ENCODE data around the gene NUP210L. TPM values are rescaled to one million over a fixed set of nuclear protein-coding genes. Genes with fewer than 3 reads are reported as not detected.
"Not testable (repeated sequence)": the region's sequence is repeated elsewhere in the genome, so short reads cannot be mapped to it uniquely, and the experiment has no call there.

NUP210L gene
- total RNA-seq, 1 donor from 2014 or later, result not detected

GRCh38 chr1:154115180-154115579, 39.7 kb downstream of the NUP210L start:
- no peak overlapping the region for H2AFZ ChIP-seq (replicated peaks)
- no peak overlapping the region for H3K4me3 ChIP-seq
- TF ChIP-seq, protein P1, sequence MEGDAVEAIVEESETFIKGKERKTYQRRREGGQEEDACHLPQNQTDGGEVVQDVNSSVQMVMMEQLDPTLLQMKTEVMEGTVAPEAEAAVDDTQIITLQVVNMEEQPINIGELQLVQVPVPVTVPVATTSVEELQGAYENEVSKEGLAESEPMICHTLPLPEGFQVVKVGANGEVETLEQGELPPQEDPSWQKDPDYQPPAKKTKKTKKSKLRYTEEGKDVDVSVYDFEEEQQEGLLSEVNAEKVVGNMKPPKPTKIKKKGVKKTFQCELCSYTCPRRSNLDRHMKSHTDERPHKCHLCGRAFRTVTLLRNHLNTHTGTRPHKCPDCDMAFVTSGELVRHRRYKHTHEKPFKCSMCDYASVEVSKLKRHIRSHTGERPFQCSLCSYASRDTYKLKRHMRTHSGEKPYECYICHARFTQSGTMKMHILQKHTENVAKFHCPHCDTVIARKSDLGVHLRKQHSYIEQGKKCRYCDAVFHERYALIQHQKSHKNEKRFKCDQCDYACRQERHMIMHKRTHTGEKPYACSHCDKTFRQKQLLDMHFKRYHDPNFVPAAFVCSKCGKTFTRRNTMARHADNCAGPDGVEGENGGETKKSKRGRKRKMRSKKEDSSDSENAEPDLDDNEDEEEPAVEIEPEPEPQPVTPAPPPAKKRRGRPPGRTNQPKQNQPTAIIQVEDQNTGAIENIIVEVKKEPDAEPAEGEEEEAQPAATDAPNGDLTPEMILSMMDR (IDR thresholded peaks at IDR 0.05), result no peak
- TF ChIP-seq EZH2phosphoT487 (IDR thresholded peaks at IDR 0.05) (no peak), EZH2 (IDR thresholded peaks at IDR 0.05) (no peak)
- H3K36me3 ChIP-seq, result no peaks in the 10 kb centered on the region
- Mint-ChIP-seq H3K9me3 (no peaks in the 10 kb centered on the region), H3K27me3 (ENCODE audit: insufficient read depth, low read depth) (no peaks in the 10 kb centered on the region), H3K4me1 (peaks cover 5% of the 10 kb centered on the region), H3K4me3 (no peak overlapping the region), H3K27ac (no peak overlapping the region), H3K36me3 (no peaks in the 10 kb centered on the region)
- no peak overlapping the region for H3K27ac ChIP-seq
- no peak overlapping the region for H3K9ac ChIP-seq
- H4K20me1 ChIP-seq (ENCODE audit: low read depth), result no peaks in the 10 kb centered on the region
- no peak for DNase-seq (ENCODE audit: low spot score)
- no peaks in the 10 kb centered on the region for H3K27me3 ChIP-seq
- no peak overlapping the region for H3K4me2 ChIP-seq
- H3F3A ChIP-seq (ENCODE audit: low read depth), result no peaks in the 10 kb centered on the region
- H3K9me3 ChIP-seq (ENCODE audit: low read depth), result no peaks in the 10 kb centered on the region
- no peaks in the 10 kb centered on the region for H3K79me2 ChIP-seq (ENCODE audit: low read depth)
- H3K4me1 ChIP-seq, result peaks cover 4% of the 10 kb centered on the region

DNA sequence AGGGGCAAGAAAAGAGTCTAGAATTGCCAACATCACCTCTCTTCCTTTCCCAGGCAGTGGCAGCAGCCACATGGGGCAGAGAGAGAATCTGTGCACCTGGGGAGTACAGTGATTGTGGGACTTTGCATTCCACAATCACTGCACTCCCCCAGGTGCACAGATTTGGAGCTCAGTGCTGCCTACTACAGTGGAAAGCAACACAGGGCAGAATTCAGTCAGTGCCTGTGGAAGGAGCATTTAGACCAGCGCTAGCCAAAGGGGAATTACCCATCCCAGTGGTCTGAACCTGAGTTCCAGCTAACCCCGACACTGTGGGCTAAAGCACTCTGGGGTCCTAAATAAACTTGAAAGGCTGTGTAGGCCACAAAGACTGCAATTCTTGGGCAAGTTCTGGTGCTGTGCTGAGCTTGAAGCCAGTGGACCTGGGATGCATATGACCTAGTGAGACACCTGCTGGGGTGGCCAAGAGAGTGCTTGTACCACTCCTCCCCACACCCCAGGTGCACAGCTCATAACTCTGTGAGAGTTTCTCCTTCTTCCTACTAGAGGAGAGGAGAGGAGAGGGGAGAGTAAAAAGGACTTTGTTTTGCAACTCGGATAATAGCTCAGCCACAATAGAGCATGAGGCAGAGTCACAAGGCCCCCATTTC, 50.3 kb downstream of the NUP210L start:
- no peaks in the 10 kb centered on the region for H3K9me3 Mint-ChIP-seq
- TF ChIP-seq, protein P1 (IDR thresholded peaks at IDR 0.05), result peak; percentile 33
- TF ChIP-seq EZH2 (IDR thresholded peaks at IDR 0.05), result no peak
- no peak overlapping the region for H3K4me2 ChIP-seq
- no peaks in the 10 kb centered on the region for H3F3A ChIP-seq (ENCODE audit: low read depth)
- H4K20me1 ChIP-seq (ENCODE audit: low read depth), result no peaks in the 10 kb centered on the region
- no peaks in the 10 kb centered on the region for H3K27me3 ChIP-seq
- H3K4me3 ChIP-seq, result no peak overlapping the region
- H3K9ac ChIP-seq, result no peak overlapping the region
- no peaks in the 10 kb centered on the region for H3K36me3 Mint-ChIP-seq
- H3K9me3 ChIP-seq (ENCODE audit: low read depth), result no peaks in the 10 kb centered on the region
- H3K27ac Mint-ChIP-seq, result no peak overlapping the region
- H2AFZ ChIP-seq (replicated peaks), result peak overlapping the region; percentile 1
- H3K27me3 Mint-ChIP-seq (ENCODE audit: insufficient read depth, low read depth), result no peaks in the 10 kb centered on the region
- no peaks in the 10 kb centered on the region for H3K4me1 Mint-ChIP-seq
- no peaks in the 10 kb centered on the region for H3K79me2 ChIP-seq (ENCODE audit: low read depth)
- peak; percentile 20 for DNase-seq (ENCODE audit: low spot score)
- H3K36me3 ChIP-seq, result no peaks in the 10 kb centered on the region
- H3K4me1 ChIP-seq, result no peaks in the 10 kb centered on the region
- H3K4me3 Mint-ChIP-seq, result no peak overlapping the region
- H3K27ac ChIP-seq, result no peak overlapping the region

GRCh38 chr1:154100141-154100540, 54.7 kb downstream of the NUP210L start:
- H3K36me3 Mint-ChIP-seq; H3K4me1 ChIP-seq; H3K27me3 ChIP-seq; DNase-seq (ENCODE audit: low spot score); H3K36me3 ChIP-seq; H3K27me3 Mint-ChIP-seq (ENCODE audit: insufficient read depth, low read depth); H3K27ac ChIP-seq; H3K4me3 Mint-ChIP-seq; H3K9ac ChIP-seq; H3K4me3 ChIP-seq; H3K4me2 ChIP-seq; H4K20me1 ChIP-seq (ENCODE audit: low read depth); H3K79me2 ChIP-seq (ENCODE audit: low read depth); H2AFZ ChIP-seq (replicated peaks); H3F3A ChIP-seq (ENCODE audit: low read depth); H3K4me1 Mint-ChIP-seq; H3K27ac Mint-ChIP-seq; H3K9me3 ChIP-seq (ENCODE audit: low read depth); H3K9me3 Mint-ChIP-seq: not testable (repeated sequence)

- Mint-ChIP-seq H3K9me3 (no peaks in the 10 kb centered on the region), H3K27me3 (ENCODE audit: insufficient read depth, low read depth) (no peaks in the 10 kb centered on the region), H3K27ac (no peak overlapping the region), H3K4me3 (no peak overlapping the region), H3K4me1 (no peaks in the 10 kb centered on the region), H3K36me3 (no peaks in the 10 kb centered on the region)
- TF ChIP-seq, protein P1 (IDR thresholded peaks at IDR 0.05), result no peak
- TF ChIP-seq EZH2 (IDR thresholded peaks at IDR 0.05) (no peak), EZH2phosphoT487 (IDR thresholded peaks at IDR 0.05) (no peak)
- Histone ChIP-seq H3K9ac (no peak overlapping the region), H3K9me3 (ENCODE audit: low read depth) (no peaks in the 10 kb centered on the region), H4K20me1 (ENCODE audit: low read depth) (no peaks in the 10 kb centered on the region), H2AFZ (replicated peaks) (no peak overlapping the region), H3K27ac (no peak overlapping the region), H3K27me3 (no peaks in the 10 kb centered on the region), H3K36me3 (no peaks in the 10 kb centered on the region), H3K4me3 (no peak overlapping the region), H3K4me2 (no peak overlapping the region), H3K79me2 (ENCODE audit: low read depth) (no peaks in the 10 kb centered on the region), H3K4me1 (no peaks in the 10 kb centered on the region), H3F3A (ENCODE audit: low read depth) (no peaks in the 10 kb centered on the region)
- no peak for DNase-seq (ENCODE audit: low spot score)
Observed at GRCh38 chr1:154097873-154098272, 57.0 kb downstream of the NUP210L start.
